BLaER1 (cell line): ENCODE measurements around the gene CCNY.

Experiments
- H3K27ac ChIP-seq: shearing (Covaris generic); formaldehyde crosslinking; 2 replicates; pipeline ENCODE4 v1.8.1; 2022
- H3K27me3 ChIP-seq: shearing (Covaris generic); formaldehyde crosslinking; 2 replicates; pipeline ENCODE4 v1.8.1; 2022
- H3K36me3 ChIP-seq: shearing (Covaris generic); formaldehyde crosslinking; 2 replicates; pipeline ENCODE4 v1.8.1; 2022
- H3K4me1 ChIP-seq: shearing (Covaris generic); formaldehyde crosslinking; 2 replicates; pipeline ENCODE4 v1.8.1; 2022
- H3K4me2 ChIP-seq: shearing (Covaris generic); formaldehyde crosslinking; 2 replicates; pipeline ENCODE4 v1.8.1; 2022
- H3K4me3 ChIP-seq: shearing (Covaris generic); formaldehyde crosslinking; 2 replicates; pipeline ENCODE4 v1.8.1; 2022
- H3K9ac ChIP-seq: shearing (Covaris generic); formaldehyde crosslinking; 2 replicates; pipeline ENCODE4 v1.8.1; 2022
- H3K9me3 ChIP-seq: shearing (Covaris generic); formaldehyde crosslinking; 2 replicates; pipeline ENCODE4 v1.8.1; 2022
- H4K20me1 ChIP-seq: shearing (Covaris generic); formaldehyde crosslinking; 2 replicates; pipeline ENCODE4 v1.8.1; 2022
- Cebpa-rat ChIP-seq: shearing (Covaris generic); IDR thresholded peaks from 2 replicates; pipeline ENCODE4 v1.8.1; 2022

Gene CCNY

GRCh38 chr10:35578618-35578956 is 242.3 kb downstream of the CCNY start:
- no peak overlapping the region for H3K4me3 ChIP-seq

GRCh38 chr10:35579116-35579515 is 242.8 kb downstream of the CCNY start:
- Histone ChIP-seq H4K20me1 (no peaks in the 10 kb centered on the region), H3K9ac (no peak overlapping the region), H3K4me3 (no peak overlapping the region), H3K27me3 (no peaks in the 10 kb centered on the region), H3K4me1 (no peaks in the 10 kb centered on the region), H3K36me3 (peaks cover 10% of the 10 kb centered on the region), H3K9me3 (no peaks in the 10 kb centered on the region), H3K4me2 (no peak overlapping the region), H3K27ac (no peak overlapping the region)
- no peak for TF ChIP-seq Cebpa-rat

More at GRCh38 chr10:35578618-35578956, 242.3 kb downstream of the CCNY start:
- H4K20me1 ChIP-seq, result no peaks in the 10 kb centered on the region
- no peaks in the 10 kb centered on the region for H3K27me3 ChIP-seq
- TF ChIP-seq Cebpa-rat, result no peak
- H3K4me1 ChIP-seq, result no peaks in the 10 kb centered on the region
- peaks cover 13% of the 10 kb centered on the region for H3K36me3 ChIP-seq
- H3K4me2 ChIP-seq, result no peak overlapping the region
- no peak overlapping the region for H3K27ac ChIP-seq
- no peak overlapping the region for H3K9ac ChIP-seq
- H3K9me3 ChIP-seq, result no peaks in the 10 kb centered on the region

- Histone ChIP-seq H3K36me3 (peaks cover 4% of the 10 kb centered on the region), H3K4me1 (no peaks in the 10 kb centered on the region), H3K4me2 (no peak overlapping the region), H3K9me3 (no peaks in the 10 kb centered on the region), H3K27me3 (no peaks in the 10 kb centered on the region), H3K4me3 (no peak overlapping the region), H3K9ac (no peak overlapping the region), H4K20me1 (no peaks in the 10 kb centered on the region), H3K27ac (no peak overlapping the region)
- no peak for TF ChIP-seq Cebpa-rat
Measured at GRCh38 chr10:35579726-35580422, 243.6 kb downstream of the CCNY start.

- Histone ChIP-seq H3K9me3 (no peaks in the 10 kb centered on the region), H3K4me3 (no peak overlapping the region), H4K20me1 (no peaks in the 10 kb centered on the region), H3K4me1 (no peaks in the 10 kb centered on the region), H3K27me3 (no peaks in the 10 kb centered on the region), H3K4me2 (no peak overlapping the region), H3K36me3 (no peaks in the 10 kb centered on the region), H3K27ac (no peak overlapping the region), H3K9ac (no peak overlapping the region)
- TF ChIP-seq Cebpa-rat, result no peak
Measured at GRCh38 chr10:35580423-35580770, 244.1 kb downstream of the CCNY start.

GRCh38 chr10:35581655-35582054 is 245.3 kb downstream of the CCNY start:
- Histone ChIP-seq H3K27me3 (no peaks in the 10 kb centered on the region), H3K4me2 (no peak overlapping the region), H3K9ac (no peak overlapping the region), H3K27ac (no peak overlapping the region), H3K9me3 (no peaks in the 10 kb centered on the region), H4K20me1 (no peaks in the 10 kb centered on the region), H3K4me3 (no peak overlapping the region), H3K4me1 (no peaks in the 10 kb centered on the region), H3K36me3 (no peaks in the 10 kb centered on the region)
- TF ChIP-seq Cebpa-rat, result no peak

GRCh38 chr10:35584946-35585345 is 248.6 kb downstream of the CCNY start:
- Histone ChIP-seq H3K4me3 (no peak overlapping the region), H3K4me2 (no peak overlapping the region), H3K27ac (no peak overlapping the region), H4K20me1 (no peaks in the 10 kb centered on the region), H3K36me3 (no peaks in the 10 kb centered on the region), H3K4me1 (no peaks in the 10 kb centered on the region), H3K9me3 (no peaks in the 10 kb centered on the region), H3K9ac (no peak overlapping the region), H3K27me3 (no peaks in the 10 kb centered on the region)
- no peak for TF ChIP-seq Cebpa-rat

- H3K27me3 ChIP-seq, result no peaks in the 10 kb centered on the region
- no peaks in the 10 kb centered on the region for H3K4me1 ChIP-seq
- H3K36me3 ChIP-seq, result no peaks in the 10 kb centered on the region
- H3K27ac ChIP-seq, result no peak overlapping the region
- H3K9me3 ChIP-seq, result no peaks in the 10 kb centered on the region
- H4K20me1 ChIP-seq, result no peaks in the 10 kb centered on the region
- H3K4me3 ChIP-seq, result no peak overlapping the region
- H3K9ac ChIP-seq, result no peak overlapping the region
- H3K4me2 ChIP-seq, result no peak overlapping the region
- TF ChIP-seq Cebpa-rat, result no peak
Measured at GRCh38 chr10:35585356-35585755, 249.0 kb downstream of the CCNY start.

GRCh38 chr10:35585903-35586535 is 249.7 kb downstream of the CCNY start:
- Histone ChIP-seq H3K4me2 (no peak overlapping the region), H3K4me3 (no peak overlapping the region), H3K9ac (no peak overlapping the region), H3K27ac (no peak overlapping the region), H3K27me3 (no peaks in the 10 kb centered on the region), H3K9me3 (peaks cover 5% of the 10 kb centered on the region; the same call in 1 of the 2 replicates), H3K36me3 (no peaks in the 10 kb centered on the region), H4K20me1 (no peaks in the 10 kb centered on the region), H3K4me1 (no peaks in the 10 kb centered on the region)
- no peak for TF ChIP-seq Cebpa-rat

- H3K36me3 ChIP-seq, result no peaks in the 10 kb centered on the region
- H4K20me1 ChIP-seq, result no peaks in the 10 kb centered on the region
- no peak overlapping the region for H3K4me2 ChIP-seq
- peaks cover 17% of the 10 kb centered on the region for H3K9me3 ChIP-seq
- H3K4me1 ChIP-seq, result no peaks in the 10 kb centered on the region
- no peak overlapping the region for H3K9ac ChIP-seq
- TF ChIP-seq Cebpa-rat, result no peak
- H3K4me3 ChIP-seq, result no peak overlapping the region
- H3K27me3 ChIP-seq, result no peaks in the 10 kb centered on the region
- no peak overlapping the region for H3K27ac ChIP-seq
Measured at GRCh38 chr10:35588836-35589235, 252.5 kb downstream of the CCNY start.

GRCh38 chr10:35592441-35592840 is 256.1 kb downstream of the CCNY start:
- Histone ChIP-seq H3K36me3 (no peaks in the 10 kb centered on the region), H4K20me1 (no peaks in the 10 kb centered on the region), H3K4me2 (no peak overlapping the region), H3K27me3 (no peaks in the 10 kb centered on the region), H3K4me1 (no peaks in the 10 kb centered on the region), H3K9ac (no peak overlapping the region), H3K9me3 (peaks cover 25% of the 10 kb centered on the region), H3K27ac (no peak overlapping the region), H3K4me3 (no peak overlapping the region)
- no peak for TF ChIP-seq Cebpa-rat
